T1000 (cell line): Measurements from ENCODE around the gene GPC5.
"Not testable (repeated sequence)": the region's sequence is repeated elsewhere in the genome, so short reads cannot be mapped to it uniquely, and the experiment has no call there.

Source experiments
- DNase-seq: peaks from one replicate; lab custom pipeline; 2025; ENCODE audit warnings: mixed read lengths; lab: John Stamatoyannopoulos, UW

GPC5 gene

DNA sequence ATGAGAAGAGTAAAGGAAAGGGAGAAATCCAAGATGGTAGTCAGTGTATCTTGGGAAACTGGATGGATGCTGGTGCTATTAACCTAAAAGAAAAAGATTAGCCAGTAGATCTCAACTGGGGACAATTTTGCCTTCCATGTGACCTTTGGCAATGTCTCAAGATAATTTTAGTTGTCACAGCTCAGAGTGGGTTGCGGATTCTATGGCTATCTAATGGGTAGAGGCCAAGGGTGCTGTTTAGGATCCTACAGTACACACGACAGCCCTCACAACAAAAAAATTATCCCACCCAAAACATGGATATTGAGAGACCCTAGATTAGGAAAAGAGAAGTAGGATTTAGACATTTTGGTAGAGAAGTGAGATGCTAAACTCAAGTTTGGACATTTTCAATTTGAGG lies 258.9 kb downstream of the GPC5 start:
- no peak for DNase-seq

DNA sequence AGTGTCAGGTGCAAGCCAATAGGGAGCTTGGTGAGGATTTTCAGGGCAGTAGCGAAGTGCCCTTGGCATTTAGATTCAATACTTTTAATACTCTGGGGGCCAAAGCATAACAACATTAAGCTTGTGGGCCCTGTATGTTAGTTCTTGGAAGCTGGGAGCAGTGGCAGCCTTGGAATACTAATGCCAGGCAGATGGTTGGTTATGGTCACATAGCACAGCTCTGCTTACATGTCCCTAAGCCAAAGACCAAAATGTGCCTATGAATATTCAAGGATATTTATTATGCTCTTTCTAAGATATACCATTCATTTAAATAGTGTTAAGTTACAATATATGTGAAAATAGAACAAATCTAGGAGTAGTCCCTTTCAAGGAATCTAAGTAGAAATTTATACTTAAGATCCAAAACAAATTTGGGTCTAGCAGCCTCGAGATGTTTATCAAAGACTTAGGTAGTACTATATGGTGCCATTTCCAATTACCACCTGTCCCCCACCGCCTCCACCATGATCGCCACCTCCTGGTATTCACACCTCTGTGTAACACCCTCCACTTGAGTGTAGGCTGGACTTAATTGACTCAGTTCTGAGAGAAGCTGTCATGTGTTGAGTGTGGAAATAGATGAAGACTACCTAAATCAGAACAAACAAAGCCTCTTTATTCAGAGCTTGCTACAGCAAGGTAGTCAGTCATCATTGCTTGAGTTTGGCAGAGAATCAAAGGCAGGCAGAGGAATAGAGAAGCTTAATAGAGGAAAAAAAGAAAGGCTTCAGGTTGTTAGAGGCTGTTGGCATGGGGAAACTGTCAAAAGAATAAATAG lies 261.0 kb downstream of the GPC5 start:
- no peak for DNase-seq

DNA sequence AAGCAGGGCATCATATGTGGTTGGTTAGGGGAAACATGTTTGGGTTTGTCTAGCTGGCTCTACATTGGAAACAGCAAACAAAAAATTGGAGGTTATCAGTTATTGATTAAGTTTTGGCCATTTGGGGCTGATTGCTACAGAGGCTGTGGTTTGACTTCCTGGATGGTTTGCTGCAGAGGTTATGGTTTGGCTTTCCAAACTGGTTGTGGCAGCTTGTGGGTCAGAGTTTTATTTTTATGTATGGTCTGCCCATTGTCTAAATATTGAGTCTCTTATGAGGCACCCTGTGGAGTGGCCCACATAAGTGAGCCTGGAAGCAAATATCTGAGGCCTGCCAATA lies 261.6 kb downstream of the GPC5 start:
- no peak for DNase-seq

DNA sequence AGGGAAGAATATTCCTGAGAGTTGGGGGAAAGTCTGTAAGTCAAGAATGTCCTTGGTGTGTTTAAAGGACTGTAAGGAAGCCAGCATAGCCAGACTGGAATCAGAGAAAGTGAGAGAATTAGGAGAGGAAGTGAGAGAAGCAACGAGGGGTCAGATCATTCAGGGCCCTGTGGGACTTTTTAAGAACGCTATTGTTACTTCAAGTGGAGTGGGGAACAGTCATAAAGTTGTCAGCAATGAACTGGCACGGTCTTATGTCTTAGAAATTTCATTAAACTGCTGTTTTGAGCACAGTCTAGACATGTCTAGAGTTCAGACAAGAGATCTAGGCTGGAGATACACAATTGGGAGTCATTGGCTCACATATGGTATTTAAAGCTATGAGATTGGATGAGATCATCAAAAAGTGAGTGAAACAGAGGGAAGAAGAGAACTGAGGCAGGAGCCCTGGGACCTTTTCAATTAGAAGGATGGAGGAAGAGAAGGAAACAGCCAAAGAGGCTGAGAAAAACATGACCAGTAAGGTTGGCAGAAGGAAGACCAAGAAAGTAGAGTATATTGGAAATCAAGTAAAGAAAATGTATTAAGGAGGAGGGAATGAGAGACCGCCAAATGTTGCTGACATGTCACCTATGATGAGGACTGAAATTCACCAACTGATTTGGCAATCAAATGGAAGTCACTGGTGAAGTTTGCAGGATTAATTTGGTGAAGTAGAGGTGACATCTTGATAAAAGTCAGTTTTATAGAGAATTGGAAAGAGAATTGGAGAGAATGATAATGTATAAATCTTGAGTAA lies 263.5 kb downstream of the GPC5 start:
- no peak for DNase-seq

DNA sequence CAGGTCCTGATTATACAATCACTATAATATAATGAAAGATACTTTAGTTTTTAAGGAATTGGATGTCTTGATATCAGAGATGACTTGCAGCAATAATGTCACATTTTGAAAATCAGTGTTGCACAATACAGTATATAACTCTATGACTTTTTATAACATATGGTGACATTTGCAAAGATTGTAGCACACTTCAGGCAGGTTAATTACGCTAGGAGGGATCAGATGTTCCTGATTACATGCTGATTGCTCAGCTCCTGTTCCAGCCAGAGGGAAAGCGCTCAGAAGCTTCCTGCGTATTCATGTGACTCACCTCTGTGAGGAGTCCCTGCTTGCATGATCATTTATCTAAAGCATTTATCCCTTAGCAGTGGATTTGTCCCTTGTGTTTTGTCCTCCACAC lies 265.6 kb downstream of the GPC5 start:
- DNase-seq = no peak

DNA sequence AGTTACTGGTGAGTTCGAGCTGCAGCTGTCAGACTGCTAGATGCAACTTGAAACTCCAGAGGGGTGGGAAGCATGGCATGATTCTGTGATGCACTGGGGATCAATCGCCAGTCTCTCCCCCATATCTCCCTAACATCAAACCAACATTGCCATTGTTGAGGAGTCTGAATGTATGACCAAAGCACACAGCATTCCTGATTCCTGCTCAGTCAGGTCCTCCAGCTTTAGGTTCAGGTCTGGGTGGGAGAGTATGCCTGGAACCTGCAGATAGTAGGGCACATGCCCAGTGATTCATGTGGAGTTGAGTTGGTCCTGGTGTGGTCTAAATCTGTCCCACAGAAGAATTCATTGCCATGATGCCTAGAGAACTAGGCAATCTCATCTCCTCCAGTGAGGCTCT lies 269.1 kb downstream of the GPC5 start:
- DNase-seq = no peak

DNA sequence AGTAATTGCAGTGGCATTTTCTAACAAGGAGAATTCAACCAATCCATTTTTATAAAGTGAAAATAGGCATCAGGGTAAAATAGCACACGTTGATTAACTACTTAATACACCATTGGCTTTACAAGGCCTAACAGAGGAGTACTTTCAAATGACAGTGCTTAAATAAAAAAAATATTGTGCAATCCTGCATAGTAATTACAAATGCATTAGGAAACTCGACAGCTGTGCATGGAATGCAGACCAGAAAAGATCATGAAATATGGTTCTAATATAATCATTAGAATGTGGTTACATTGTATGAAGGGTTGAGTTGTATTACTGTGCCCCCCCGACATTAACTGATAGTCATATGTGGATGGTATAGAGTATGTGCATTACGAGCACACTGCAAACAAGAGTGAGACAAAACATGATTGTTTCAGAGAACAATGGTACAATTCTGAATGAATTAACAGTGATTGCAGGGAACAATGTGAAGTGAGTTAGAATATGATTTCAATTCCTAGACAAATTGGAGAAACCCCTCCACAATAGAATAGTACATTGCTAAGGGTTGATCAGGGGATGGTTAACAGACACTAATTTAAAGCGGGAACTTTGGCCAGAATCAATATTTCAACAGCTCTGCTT lies 270.6 kb downstream of the GPC5 start:
- DNase-seq = no peak

DNA sequence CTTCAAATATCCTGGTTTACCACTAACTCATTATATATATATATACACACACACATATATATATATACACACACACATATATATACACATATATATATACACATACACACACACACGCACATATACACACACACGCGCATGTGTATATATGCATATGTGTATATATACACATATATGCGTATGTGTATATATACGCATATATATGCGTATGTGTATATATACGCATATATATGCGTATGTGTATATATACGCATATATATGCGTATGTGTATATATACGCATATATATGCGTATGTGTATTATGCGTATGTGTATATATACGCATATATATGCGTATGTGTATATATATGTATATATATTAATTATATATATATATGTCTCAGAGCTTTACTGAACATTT lies 275.9 kb downstream of the GPC5 start:
- DNase-seq = not testable (repeated sequence)

DNA sequence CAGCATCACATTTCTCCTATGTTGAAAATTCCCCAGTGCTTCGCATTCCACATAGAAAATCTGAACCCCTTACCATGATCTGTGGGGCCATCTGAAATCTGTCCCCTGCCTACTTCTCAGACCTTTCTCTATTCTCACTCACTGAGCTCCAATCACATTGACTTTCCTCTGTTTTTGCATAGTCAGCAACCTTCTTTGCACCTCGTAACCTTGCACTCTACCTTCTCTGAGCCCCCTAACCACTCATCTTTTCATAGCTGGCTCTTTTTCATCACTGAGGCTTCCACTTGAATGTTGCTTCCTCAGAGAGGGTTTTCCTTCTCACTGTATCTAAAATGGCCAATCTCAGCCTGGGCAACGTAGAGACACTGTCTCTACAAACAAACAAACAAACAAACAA lies 286.3 kb downstream of the GPC5 start:
- DNase-seq = no peak

DNA sequence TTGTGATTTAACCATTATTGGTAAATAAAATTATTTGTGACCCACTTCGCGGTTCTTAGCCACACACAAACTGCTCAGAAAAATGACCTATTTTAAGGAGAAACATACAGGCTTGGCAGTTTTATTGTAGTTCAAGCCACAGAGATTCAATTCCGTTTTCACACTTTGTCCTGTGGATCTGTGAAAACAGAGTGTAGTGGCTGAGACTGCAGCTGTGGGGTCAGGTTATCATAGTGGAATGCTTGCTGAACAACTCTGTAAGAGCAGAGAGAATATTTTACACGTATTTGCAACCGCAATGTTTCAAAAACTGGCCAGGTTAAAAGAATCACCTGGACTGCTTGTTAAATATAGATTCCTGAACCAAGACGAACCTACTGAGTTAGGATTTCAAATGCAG lies 292.5 kb downstream of the GPC5 start:
- no peak for DNase-seq

DNA sequence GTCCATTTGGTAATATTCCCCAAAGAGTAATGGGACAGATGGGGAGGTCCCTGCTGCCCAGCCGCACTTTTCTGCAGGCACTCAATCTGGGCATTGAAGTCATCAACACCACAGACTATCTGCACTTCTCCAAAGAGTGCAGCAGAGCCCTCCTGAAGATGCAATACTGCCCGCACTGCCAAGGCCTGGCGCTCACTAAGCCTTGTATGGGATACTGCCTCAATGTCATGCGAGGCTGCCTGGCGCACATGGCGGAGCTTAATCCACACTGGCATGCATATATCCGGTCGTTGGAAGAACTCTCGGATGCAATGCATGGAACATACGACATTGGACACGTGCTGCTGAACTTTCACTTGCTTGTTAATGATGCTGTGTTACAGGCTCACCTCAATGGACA lies 295.0 kb downstream of the GPC5 start:
- no peak for DNase-seq

DNA sequence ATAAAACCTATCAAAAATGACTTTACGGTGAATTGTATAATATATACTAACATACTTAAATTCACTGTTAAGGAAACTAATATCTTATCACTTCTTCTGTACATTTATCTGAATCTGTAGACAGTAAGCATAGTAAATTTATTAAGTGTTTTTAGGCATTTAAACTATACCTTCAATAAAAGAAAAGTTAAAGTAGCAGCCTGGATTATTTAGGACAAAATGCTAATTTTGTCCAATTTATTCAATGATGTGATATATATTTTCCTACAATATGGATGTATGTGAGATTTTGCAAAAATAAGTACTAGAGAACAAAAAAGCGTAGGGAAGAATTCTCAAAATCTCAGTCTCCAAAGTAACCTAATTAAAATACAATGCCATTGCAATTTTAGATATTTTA lies 299.9 kb downstream of the GPC5 start:
- DNase-seq = no peak

DNA sequence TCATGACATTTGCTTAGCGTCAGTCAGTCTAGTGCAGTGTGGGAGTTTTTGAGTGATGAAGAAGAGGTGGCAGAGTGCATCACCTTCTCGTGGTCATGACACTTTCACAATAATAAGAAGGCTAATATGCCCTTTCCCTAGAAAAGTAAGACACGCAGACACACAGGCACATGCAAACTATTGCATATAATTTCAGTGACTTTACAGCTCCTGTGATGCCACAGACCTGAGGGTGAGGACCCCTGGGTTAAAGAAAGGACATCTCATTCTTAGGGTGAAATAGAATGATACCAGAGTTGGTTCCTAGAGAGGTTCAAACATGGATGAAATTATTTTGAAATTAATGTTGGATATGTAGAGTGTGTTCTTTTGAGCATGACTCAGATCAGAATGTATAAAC lies 300.3 kb downstream of the GPC5 start:
- no peak for DNase-seq

DNA sequence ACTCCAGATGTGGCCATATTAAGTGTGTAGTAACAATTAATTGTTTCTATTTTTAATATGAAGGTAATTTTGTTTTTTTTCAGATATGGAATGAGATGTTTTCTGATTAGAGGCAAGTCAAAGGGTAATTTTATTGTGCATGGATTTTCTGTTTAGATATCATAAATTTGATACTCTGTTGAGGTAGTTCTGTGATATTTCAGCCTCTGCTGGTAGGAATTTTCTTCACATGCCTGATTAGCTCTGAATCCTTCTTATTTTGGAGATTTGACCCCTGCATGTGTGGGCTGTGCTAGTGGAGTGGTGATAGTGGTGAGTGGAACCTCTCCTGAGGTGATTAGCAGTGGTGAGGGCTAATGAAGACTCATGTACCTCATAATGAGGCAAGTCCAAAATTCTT lies 301.4 kb downstream of the GPC5 start:
- DNase-seq = no peak

DNA sequence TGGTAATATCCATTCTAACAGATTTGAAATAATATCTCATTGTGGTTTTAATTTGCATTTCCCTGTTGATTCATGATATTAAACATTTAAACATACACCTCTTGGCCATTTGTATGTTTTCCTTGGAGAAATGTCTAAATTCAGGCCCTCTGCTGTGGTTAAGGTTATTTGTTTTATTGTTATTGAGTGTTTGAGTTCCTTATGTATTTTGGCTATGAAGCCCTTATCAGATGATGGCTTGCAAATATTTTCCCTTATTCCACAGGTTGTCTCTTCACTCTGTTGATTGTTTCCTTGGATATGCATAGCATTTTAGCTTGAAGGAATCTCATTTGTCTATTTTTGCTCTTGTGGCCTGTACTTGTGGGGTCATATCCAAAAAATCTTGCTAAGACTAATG lies 303.6 kb downstream of the GPC5 start:
- no peak for DNase-seq

DNA sequence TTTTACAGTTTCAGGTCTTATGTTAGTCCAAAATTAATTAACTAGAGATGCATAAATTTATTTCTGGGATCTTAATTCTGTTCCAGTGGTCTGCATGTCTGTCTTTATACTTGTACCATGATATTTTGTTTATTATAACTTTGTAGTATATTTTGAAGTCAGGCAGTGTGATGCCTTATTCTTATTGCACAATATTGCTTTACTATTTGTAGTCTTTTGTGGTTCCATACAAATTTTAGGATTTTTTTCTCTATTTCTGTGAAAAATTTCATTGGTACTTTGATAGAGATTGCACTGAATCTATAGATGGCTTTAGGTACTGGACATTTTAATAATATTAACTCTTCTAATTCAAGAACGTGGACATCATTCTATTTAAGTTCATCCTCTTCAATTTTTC lies 304.0 kb downstream of the GPC5 start:
- no peak for DNase-seq

DNA sequence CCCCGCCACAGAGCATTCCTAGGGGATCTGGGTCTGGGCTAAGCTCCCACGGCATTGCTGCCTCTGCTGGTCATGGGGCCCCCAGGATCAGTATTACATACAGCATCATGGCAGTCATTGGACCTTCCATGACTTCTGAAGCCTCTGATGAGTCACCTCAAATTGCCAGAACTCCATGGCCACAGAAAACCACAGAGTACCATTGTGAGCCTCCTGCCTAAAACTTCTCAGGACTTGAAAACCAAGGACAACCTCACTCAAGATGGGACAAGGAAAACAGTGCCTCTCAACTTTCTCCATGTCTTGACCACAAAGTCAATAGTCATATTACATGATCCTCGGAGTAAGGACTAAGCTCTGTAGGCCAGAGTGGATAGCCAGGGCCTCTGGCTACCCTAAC lies 306.0 kb downstream of the GPC5 start:
- no peak for DNase-seq

DNA sequence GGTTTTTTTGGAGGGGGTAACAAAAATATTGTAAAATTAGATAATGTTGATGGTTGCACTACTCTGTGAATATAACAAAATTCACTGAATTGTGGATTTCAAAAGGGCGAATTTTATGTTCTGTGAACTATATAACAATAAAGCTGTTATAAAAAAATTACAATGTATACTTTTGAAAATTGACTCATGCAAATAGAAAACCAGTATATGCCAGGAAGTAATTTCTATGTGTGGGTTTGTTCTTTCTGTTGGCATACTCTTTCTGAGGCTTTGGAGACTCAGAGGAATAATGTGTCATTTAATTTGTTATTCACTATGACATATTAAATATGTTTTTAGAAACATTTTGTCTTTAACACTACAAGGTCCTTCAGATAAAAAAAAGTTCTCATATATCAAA lies 310.1 kb downstream of the GPC5 start:
- no peak for DNase-seq

DNA sequence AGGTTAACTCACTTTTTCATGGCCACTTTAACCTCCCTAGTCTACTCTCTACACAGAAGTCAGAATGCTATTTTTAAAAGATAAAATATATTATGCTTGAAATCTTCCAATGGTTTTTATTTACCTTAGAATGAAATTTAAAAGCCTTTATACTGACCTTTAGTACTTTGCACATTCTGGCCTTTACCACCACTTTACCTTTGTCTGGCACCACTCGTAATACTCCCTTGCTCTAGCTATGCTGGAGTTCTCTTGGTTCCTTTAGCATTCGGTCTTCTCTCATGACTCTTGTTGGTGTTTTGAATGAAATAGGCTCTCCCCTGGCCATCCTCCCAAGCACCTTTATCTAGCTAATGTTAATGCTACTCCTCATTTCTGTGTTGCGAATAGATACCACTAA lies 310.8 kb downstream of the GPC5 start:
- no peak for DNase-seq

DNA sequence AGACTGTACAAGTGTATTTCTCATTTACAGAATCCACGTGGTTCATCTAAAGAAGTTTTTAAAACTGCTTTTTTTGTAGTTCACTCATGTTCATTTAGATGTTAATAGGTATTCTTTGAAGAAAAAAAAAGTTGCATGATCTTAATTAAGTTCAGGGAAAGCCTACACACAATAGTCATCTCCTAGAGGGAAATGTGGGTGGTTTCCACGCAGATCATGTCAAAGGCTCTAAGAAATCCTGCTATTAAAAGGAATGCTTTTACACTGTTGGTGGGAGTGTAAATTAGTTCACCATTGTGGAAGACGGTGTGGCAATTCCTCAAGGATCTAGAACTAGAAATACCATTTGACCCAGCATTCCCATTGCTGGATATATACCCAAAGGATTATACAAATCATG lies 312.3 kb downstream of the GPC5 start:
- no peak for DNase-seq

DNA sequence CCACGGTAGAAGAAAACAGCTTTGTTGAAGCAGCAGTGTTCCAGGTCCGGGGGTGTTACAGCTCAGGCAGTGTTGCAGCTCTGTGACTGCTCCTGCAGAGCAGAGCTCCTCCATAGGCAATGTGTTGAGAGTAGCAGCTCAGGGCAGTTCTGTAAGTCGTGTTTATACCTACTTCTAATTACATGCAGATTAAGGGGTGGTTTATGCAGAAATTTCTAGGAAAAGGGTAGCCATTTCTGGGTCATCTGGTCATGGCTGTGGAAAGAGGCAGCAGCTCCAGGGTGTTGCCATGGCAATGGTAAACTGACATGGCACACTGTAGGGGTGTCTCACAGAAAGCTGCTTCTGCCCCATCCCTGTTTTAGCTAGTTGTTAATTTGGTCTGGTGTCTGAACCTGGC lies 316.4 kb downstream of the GPC5 start:
- no peak for DNase-seq

DNA sequence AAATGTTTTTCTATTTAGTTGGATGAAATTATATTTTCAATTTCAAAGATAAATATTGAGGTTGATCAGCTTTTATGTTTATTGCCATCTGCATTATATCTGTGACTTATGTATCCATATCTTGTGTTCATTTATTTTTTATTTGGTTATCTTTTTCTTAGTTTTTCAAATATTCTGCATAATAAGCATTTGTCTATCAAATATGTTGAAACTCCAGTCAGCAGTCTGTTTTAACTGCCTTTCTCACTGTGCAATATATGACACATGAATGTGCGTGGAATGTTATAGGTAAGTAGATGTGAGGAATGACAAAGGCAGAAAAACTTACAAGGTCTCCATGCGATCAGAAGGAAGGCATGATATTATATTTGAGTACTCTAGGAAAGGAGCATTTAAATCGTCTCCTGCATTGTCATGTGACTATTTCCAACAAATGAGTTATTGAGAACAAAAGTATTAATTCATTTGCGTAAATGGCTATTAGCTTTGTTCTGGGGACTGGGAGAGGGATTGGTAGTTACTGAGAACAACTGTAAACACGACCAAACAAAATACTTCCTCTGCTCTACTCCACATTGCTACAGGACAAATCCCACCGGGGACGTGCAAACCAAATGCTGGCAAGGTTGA lies 318.1 kb downstream of the GPC5 start:
- DNase-seq = no peak

DNA sequence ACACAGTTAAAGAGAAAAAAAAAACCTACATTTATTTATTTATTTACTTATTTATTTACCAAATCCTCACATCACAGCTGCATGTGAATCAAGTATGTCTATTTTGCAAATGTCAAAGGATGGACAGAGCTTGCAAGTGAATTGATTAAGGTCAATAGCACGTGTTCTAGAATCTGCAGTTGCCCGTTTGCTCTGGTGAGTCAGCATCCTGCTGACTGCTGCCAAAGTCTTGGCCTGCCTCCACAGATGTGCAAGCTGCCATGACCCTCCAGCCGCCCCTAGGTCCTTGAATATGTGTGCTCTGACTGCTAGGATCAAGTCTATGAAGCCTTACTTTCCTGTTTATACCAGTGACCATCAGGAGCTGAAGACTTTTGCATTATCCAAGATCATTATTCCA lies 320.6 kb downstream of the GPC5 start:
- DNase-seq = no peak
